HL-60/S4 treated with phorbol 12-myristate 13-acetate at 8.2 ng/mL for 4 days and 3 days (cell line): ENCODE data around the gene LPCAT3.

Experiments used
- in situ Hi-C: fragments of 300-500 bp; cut with MboI; formaldehyde crosslinking; loops from 2 replicates; pipeline ENCODE4 v1.15.0; 2022; ENCODE audit warnings: low sequenced_read_pairs

Gene LPCAT3

DNA sequence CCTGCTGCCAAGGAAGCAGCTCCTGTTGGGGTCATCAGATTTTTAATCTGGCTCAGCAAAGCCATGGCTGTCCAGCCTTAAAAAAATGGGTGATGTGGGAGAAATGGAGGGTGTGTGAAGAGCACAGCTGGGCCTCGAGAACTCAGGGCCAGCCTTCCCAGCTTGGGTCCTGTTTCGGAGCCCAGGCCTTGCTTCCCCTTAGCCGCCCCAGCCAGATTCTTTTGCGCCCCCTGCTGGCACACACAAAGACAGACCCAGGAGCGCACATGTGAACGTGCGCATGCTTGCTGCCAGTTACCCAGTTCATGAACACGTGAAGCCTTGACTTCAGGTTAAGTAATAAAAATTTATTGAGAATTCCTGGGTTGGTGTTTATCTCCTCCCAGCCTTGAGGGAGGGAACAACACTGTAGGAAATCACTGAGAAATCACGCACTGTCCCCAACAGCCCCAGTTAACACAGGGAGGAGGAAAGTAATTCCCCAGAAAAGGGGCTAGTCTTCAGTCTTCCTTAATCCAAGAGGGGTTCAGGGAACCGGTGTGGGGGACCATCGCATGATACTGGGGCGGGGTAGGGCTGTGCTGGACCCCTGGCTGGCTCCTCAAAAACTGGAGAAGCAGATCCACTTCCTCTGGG is 53.1 kb downstream of the LPCAT3 start:
- in situ Hi-C loops = no loop called here

DNA sequence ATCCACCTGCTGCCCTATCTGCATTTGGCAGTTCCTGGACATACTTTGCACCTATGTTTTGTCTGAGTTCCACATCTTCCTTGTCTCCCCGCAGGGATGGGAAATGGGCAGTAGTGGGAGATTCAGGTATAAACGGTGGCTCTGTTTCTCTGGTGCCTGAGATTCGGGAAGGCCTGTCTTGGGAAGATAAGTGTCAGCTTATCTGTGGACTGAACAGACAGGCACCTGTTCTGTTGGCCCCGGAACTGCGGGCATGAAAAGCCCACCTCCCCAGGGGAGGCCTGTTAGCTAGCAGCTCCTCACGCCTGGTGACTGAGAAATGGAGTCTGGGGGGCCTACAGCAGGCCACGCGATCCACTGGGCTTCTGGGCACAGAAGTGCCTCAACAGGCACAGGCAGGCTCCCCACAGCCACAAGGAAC is 53.7 kb downstream of the LPCAT3 start:
- in situ Hi-C loops = no loop called here

DNA sequence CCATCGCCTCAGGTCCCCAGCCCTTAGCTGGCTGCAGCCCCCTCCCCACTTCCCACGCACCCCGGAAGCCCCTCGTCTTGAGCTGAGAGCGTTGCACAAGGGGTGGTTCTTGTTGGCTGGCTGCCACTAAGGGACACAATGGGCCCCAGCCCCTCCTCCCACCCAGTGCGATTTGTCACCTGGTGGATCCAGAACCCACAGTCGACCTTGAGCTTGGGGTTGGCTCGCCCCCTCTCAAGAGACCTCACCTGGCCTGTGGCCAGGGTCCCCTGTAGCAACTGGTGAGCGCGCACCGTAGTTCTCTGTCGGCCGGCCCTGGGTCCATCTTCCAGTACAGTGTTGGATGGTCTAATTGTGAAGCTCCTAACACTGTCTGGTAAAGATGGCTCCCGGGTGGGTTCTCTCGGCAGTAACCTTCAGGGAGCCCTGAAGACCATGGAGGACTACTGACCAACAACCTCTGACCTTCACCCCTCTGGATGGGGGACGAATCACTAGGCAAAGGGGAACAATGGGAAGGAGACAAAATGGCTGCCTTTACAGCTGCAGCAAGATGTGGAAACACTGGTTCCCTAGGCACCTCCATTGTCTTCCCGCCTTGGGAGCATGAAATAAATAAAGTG is 54.4 kb downstream of the LPCAT3 start:
- in situ Hi-C loops = no loop called here

DNA sequence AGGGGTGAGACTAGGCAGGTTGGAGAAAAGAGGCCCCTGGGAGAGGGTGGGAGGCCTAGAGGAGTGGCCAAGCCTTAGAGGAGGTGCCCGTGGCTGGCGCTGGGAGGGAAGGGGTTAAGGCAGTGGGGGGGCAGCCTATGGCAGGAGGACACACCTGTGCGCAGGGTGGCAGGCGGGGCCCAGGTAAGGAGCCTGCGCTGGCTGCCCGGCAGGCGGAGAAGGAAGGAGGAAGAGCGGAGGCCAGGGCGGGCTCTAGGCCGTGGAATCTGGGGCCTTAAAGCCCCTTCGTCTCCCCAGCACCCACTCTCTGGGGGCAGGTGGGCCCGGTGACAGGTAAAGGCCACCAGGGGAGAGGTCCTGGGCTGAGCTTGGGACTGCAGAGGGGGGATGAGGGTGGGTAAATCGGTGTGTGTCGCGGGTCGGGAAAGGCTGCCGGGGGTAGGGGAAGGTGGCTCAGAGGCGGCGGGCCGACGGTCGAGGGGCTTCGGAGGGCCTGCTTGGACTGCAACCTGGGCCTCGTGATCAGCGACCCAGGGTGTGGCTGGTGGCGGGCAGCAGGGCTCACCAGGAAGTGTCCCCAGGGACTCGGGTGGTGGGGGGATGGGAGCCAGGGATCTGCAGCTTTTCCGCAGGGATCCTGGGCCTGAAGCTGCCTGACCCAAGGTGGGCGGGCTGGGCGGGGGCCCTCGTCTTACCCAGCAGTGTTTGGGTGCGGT is 55.1 kb downstream of the LPCAT3 start:
- in situ Hi-C loops = no loop called here

DNA sequence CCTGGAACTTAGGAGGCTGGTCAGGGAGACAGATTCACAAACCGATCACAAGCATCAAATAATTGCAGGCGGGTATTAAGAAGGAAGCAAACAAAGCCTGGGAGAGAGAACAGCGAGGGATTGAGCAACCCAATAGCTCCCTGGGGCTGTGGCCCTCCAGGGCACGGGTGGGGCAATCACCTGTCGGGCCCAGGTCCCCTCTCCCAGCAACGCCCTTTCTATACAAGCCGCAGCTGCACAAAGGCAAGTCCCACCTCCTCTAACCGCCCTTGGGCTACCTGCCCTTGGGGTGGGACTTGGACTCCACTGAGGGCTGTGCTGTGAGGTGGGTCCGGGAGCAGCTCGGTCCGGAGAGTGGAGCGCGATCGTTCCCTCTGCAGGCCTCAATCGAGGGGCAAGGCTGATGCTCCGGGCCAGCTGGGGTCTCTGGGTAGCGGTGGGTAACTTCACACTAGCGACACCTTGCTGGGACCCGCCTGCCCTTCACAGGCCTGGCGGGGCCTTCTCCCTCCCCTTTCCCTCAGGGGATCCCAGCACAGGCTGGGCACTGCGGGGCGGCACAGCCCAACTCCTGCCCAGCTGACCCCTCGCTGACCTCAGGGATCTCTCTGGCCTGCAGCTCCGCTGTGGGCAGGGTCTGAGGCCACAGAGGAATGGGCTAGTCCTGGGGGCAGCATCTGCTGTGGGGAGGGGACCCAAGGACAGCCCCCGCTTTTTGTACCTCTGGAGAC is 55.8 kb downstream of the LPCAT3 start:
- in situ Hi-C loops = no loop called here

DNA sequence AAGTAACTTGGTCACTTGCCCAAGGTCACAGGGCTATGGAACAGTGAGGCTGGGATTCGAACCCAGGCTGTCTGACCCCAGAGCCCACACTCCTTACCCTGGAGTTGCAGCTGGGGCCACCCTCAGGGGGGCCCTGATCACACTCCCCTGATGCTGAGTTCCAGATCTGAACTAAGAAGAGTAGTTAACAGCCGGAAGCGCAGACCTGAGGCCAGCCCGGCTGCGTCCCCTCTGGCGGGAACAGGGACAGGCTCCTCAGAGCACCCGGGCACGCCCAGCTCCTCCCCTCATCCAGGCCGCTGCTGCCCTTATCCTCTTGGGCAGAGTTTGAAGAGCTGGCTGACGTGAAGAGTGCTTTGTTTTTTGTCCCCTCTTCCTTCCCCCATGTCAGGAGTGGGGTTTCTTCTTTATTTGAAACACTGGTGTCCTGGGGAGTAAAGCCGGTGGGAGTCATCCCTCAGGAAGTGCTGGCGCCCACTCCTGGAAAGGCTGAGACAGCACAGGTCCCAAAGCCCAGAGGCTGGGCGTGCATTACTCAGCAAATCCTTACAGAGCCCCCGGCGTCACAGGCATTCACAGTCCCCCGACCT is 56.5 kb downstream of the LPCAT3 start:
- in situ Hi-C loops = no loop called here

DNA sequence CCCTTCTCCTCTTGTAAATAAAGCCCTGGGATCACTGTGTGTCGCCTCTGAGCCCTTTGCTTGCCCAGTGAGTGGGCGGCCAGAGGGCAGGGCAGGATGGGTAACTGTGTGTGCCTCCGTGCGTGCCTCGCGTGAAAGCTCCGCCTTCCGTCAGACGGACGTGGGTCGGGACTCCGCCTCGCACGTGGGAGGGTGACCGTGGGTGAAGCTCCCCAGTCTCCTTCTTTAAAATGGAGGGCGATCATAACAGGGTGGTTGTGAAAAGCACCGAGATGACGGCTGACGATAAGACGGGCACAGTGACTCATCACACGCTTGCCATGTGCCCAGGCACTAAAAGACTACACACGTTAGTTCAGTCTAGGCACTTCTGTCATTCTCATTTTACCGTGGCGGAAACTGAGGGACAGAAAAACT is 57.0 kb downstream of the LPCAT3 start:
- in situ Hi-C loops = no loop called here

DNA sequence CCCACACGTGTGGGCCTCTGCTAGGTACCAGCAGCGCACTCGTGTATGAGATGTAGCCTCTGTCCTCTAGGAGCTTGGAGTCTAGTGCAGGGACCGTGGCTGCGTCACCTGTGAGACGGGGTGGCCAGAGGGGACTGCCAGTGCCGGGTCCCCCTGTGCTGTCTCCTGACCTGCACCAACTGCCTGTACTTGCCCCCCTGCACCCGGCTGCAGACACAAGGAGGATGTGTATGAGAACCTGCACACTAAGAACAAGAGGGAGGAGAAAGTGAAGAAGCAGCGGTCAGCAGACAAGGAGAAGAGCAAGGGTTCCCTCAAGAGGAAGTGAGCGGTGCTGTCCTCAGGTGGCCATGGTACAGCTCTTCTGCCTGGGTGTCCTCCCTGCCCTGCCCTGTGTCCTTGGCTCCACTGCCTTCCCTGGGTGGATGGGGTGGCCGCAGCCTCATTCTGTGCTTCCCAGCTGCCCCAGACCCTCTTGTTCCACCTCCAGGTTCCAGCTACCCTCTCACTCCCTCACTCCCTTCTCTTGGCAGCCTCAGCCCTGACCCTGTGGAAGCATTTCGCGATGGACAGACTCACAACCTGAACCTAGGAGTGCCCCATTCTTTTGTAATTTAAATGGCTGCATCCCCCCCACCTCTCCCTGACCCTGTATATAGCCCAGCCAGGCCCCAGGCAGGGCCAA is 57.5 kb downstream of the LPCAT3 start:
- in situ Hi-C loops = no loop called here

DNA sequence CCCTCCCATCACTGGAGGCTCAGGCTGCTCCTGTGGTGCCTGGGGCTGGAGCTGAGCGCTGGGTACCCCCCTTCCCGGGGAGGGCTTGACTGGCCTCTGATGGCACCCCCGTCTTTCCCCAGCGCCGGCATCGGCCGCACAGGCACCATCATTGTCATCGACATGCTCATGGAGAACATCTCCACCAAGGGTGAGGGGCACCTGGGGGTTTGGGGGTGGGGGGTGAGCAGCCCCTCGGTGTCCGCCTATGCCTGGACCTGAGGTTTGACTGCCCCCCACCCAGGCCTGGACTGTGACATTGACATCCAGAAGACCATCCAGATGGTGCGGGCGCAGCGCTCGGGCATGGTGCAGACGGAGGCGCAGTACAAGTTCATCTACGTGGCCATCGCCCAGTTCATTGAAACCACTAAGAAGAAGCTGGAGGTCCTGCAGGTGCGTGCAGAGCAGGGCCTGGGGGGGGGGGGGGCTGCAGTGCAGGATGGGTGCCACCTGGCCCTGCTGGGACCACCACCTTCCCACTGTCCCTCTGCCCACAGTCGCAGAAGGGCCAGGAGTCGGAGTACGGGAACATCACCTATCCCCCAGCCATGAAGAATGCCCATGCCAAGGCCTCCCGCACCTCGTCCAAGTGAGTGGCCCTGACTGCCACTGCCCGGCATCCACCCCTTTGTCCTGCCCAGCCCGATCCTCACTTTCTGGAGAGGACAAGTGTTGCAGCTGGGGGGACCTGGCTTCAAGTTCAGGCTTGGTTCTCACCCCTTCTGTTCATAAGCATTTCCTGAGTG is 58.3 kb downstream of the LPCAT3 start:
- in situ Hi-C loops = no loop called here

DNA sequence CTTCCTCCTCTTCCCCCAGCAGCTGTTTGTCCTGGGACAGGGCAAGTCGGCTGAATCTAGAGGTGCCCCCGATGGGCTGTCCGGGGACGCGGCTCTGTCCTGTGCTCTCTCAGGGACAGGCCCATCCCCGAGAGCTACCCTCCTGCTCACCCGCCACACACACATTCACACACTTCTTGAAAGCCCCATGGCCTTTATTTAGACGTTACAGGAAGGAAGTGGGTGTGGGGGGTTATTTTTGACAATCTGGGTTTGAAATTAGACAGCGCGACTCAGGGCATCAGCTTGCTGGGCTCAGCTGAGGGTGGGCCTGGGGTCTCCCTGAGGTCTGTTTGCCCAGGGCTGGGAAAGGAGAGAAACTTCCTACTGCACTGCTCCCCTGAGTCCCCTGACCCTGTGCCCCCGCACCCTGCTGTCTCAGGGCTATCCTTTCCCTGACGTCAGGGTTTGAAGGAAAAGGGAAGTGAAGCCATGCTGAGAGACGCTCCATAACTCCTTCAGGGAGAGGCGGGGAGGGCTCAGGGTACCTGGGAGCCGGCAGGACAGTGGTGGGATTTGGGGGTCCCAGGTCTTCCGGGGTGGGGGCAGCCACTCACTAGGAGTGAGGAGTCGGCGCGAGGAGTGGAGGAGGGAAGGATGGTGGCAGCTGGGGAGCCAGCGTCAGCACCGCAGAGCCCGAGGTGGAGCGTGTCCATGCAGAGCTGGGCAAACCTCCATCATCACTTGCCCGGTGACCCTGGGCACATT is 59.0 kb downstream of the LPCAT3 start:
- in situ Hi-C loops = no loop called here

DNA sequence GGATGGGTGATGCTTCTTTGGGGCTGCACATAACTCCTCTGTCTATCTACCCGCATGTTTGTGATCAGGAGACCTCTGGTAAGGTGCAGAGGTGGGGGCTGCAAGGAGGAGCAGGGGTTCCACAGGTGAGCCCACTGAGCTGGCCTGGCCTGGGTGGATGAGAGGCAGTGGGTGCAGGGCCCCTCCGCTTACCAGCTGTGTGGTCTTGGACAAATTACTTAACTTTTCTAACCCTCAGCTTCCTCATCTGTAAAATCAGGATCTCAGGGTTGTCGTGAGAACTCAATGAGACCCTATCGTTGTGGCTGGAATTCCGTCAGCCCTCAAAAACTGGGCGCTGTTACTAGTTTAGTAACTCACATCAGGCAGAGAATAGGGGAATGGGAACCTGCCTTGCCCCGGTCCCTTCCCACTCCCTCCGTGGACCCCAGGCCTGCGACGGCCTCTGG is 59.6 kb downstream of the LPCAT3 start:
- in situ Hi-C loops = no loop called here

DNA sequence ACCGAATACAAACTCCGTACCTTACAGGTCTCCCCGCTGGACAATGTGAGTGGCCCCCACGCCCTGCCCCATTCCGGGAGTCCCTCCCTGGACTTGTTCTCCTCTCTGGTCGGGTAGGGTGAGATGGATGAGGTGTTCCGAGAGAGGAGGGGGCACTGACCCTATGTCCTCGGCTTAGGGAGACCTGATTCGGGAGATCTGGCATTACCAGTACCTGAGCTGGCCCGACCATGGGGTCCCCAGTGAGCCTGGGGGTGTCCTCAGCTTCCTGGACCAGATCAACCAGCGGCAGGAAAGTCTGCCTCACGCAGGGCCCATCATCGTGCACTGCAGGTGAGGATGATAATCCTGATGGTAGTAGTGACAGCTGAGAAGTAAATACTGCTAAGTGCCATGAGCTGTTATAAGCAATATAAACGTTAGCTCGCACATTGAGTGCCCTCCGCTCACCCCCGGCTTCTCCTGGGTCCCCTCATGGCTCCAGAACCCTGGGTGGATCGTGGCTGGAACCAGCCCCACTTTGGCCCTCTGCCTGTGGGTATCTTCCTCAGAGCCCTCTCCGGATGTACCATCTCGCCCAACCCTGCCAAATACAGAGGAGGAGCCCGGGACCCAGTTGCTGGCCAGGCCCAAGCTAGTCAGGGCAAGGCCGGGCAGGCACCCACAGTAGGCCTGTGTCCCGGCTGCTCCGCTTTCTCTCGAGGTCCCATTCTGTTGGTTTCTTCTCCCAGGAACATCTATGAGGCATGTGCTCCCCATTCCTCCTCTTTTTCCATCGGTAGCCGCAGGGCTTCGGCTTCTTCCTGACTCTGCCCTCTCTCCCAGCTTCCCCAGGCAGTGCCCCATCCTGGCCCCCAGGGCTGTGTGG is 60.3 kb downstream of the LPCAT3 start:
- in situ Hi-C loops = no loop called here

DNA sequence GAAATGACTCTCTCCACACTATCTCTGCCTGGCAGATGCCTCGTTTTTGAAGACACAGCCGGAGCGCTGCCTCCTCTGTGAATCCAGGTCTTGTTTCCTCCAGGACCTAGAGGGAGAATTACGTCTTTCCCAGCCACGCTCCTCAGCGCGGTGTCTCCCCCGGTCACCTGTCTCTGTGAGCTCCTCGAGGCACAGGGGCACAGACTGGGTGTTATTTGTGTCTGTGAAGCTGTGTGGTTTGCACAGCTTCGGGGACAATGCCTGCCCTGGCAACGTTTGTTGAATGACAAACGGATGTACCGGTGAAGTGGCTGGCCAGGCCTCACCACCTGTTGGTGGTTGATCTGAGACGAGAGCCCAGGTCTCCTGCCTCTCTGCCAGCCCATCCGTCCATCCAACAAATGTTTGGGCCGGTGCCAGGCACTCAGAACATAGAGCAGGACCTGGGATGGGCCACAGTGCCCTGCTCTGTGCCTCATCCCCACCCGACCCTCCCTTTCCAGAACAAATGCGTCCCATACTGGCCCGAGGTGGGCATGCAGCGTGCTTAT is 61.0 kb downstream of the LPCAT3 start:
- in situ Hi-C loops = no loop called here

DNA sequence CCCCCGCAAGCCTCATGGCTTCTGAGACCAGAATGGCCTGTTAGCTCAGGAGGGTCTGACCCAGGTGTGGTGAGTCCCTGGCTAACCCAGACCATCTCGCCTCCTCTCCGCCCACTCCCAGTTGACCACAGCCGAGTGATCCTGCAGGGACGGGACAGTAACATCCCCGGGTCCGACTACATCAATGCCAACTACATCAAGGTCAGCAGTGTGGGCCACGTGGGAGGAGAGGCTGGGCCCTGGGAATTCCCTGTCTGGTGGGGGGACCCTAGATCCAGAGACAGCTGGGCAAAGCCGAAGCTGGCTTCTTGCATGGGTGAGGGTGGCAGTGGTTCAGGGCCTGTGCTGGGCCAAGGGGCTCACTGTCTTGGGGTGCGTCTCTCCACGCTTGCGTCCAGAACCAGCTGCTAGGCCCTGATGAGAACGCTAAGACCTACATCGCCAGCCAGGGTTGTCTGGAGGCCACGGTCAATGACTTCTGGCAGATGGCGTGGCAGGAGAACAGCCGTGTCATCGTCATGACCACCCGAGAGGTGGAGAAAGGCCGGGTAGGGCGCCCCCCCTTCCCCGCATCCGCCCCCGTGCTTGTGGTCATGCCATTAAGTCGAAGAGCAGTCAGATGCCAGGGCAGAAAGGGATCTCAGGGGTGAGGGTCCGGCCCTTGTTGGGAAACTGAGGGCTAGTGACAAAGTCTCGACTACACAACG is 62.1 kb downstream of the LPCAT3 start:
- in situ Hi-C loops = no loop called here

DNA sequence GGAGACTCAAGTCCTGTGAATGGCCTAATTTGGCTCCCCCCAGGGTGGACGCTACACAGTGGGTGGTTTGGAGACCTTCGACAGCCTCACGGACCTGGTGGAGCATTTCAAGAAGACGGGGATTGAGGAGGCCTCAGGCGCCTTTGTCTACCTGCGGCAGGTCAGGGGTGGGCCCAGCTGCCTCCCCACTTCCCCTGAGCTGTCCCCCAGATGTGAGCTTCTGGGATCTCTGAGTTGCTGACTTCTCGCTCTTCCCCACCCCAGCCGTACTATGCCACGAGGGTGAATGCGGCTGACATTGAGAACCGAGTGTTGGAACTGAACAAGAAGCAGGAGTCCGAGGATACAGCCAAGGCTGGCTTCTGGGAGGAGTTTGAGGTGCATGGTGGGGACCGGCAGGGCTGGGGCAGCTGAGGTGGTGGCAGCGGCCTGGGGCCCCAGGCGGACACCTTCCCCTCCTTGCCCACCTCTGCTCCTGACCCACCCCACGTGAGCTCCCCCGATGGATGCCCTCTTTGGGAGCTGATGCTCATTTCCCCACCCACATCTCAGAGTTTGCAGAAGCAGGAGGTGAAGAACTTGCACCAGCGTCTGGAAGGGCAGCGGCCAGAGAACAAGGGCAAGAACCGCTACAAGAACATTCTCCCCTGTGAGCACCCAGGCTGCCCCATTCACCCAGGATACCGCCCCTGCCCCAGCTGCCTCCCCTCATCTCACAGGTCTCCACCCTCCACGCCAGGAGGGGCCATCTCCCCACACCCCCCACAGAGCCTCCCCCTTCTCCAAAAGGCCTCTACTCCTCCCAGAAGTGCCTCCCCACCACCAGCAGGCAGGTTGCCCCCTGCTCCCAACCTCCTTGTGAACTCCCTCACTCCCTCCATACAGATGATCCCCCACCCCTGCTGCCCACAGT is 62.9 kb downstream of the LPCAT3 start:
- in situ Hi-C loops = no loop called here
